ENCODE results near the gene ZNF205. TPM values are rescaled to one million over a fixed set of nuclear protein-coding genes. Genes with fewer than 3 reads are reported as not detected.

The ZNF205 gene
- total RNA-seq, 1 donor from 2014 or later: 15.4 TPM

DNA sequence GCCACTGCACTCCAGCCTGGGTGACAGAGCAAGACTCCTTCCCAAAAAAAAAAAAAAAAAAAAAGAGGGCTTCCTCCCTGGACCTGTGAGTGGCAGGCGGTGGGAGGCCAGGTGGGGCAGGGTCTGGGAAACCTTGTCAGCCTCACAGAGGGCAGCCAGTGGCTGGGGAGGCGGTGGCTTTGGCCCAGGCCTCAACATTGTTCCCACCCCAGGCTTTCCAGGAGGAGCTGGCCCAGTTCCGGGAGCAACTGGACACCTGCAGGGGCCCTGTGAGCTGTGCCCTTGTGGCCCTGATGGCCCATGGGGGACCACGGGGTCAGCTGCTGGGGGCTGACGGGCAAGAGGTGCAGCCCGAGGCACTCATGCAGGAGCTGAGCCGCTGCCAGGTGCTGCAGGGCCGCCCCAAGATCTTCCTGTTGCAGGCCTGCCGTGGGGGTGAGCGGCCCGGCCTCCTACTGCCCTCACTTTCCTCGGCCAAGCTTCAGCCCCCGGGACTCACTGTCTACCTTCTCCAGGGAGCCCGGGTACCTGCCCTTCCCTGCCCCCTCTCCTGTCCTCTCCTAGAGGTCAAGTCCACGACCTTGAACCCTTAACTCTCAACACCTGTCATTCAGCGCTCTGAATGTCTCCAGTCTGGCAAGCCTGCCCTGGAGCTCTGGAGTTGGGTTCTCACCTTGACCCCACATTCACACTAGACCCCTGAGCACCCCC is 34.8 kb downstream of the ZNF205 start:
- no peaks in the 10 kb centered on the region for H3K4me1 Mint-ChIP-seq (ENCODE audit: low read depth, unreplicated experiment)
- Histone ChIP-seq H3K4me1 (ENCODE audit: insufficient read depth, low read length) (peaks cover 2% of the 10 kb centered on the region), H3K9me3 (ENCODE audit: insufficient read depth, low read depth, low read length) (no peaks in the 10 kb centered on the region), H2AFZ (ENCODE audit: low read depth, low read length) (no peak overlapping the region), H3K4me3 (ENCODE audit: insufficient read depth, low read depth, low read length) (no peak overlapping the region), H3K9ac (ENCODE audit: low read length) (no peak overlapping the region), H3K36me3 (ENCODE audit: insufficient read depth, low read length) (no peaks in the 10 kb centered on the region), H3K79me2 (ENCODE audit: insufficient read depth, low read length) (no peaks in the 10 kb centered on the region), H4K20me1 (ENCODE audit: insufficient read depth, low read length) (no peaks in the 10 kb centered on the region), H3K4me2 (ENCODE audit: low read length) (no peak overlapping the region), H3K27ac (ENCODE audit: low read depth, low read length) (no peak overlapping the region), H3K27me3 (ENCODE audit: insufficient read depth, low read length) (no peaks in the 10 kb centered on the region)
- H3K36me3 Mint-ChIP-seq (ENCODE audit: low read depth, unreplicated experiment): peaks cover 8% of the 10 kb centered on the region
- TF ChIP-seq, protein P1, sequence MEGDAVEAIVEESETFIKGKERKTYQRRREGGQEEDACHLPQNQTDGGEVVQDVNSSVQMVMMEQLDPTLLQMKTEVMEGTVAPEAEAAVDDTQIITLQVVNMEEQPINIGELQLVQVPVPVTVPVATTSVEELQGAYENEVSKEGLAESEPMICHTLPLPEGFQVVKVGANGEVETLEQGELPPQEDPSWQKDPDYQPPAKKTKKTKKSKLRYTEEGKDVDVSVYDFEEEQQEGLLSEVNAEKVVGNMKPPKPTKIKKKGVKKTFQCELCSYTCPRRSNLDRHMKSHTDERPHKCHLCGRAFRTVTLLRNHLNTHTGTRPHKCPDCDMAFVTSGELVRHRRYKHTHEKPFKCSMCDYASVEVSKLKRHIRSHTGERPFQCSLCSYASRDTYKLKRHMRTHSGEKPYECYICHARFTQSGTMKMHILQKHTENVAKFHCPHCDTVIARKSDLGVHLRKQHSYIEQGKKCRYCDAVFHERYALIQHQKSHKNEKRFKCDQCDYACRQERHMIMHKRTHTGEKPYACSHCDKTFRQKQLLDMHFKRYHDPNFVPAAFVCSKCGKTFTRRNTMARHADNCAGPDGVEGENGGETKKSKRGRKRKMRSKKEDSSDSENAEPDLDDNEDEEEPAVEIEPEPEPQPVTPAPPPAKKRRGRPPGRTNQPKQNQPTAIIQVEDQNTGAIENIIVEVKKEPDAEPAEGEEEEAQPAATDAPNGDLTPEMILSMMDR (IDR thresholded peaks at IDR 0.05; ENCODE audit: insufficient read depth, low read depth, low read length): no peak
- TF ChIP-seq EZH2 (IDR thresholded peaks at IDR 0.05; ENCODE audit: insufficient read depth, low read length): no peak
- H3K27me3 Mint-ChIP-seq (ENCODE audit: low read depth, unreplicated experiment): peaks cover 7% of the 10 kb centered on the region
- DNase-seq (ENCODE audit: low read depth) (no peak), FAIRE-seq (no peak)
- no peak overlapping the region for H3K27ac Mint-ChIP-seq (ENCODE audit: unreplicated experiment)
- no peaks in the 10 kb centered on the region for H3K9me3 Mint-ChIP-seq (ENCODE audit: unreplicated experiment)
- no peak overlapping the region for H3K4me3 Mint-ChIP-seq (ENCODE audit: unreplicated experiment)

DNA sequence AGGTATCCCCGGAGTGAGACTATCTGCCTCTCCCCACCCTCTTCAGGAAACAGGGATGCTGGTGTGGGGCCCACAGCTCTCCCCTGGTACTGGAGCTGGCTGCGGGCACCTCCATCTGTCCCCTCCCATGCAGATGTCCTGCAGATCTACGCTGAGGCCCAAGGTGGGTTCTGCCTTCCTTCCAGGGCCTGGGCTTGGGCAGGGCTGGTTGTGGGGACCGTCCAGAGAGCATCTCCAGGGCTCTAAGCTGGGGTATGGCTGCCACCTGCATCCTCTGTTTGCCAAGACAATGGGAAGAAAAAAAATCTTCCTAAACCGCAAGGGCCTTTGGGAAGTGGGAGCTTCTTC is 35.3 kb downstream of the ZNF205 start:
- Mint-ChIP-seq H3K9me3 (ENCODE audit: unreplicated experiment) (no peaks in the 10 kb centered on the region), H3K4me3 (ENCODE audit: unreplicated experiment) (no peak overlapping the region), H3K4me1 (ENCODE audit: low read depth, unreplicated experiment) (no peaks in the 10 kb centered on the region), H3K36me3 (ENCODE audit: low read depth, unreplicated experiment) (peaks cover 4% of the 10 kb centered on the region), H3K27ac (ENCODE audit: unreplicated experiment) (no peak overlapping the region), H3K27me3 (ENCODE audit: low read depth, unreplicated experiment) (peaks cover 7% of the 10 kb centered on the region)
- Histone ChIP-seq H3K4me2 (ENCODE audit: low read length) (no peak overlapping the region), H3K4me1 (ENCODE audit: insufficient read depth, low read length) (peaks cover 2% of the 10 kb centered on the region), H3K9me3 (ENCODE audit: insufficient read depth, low read depth, low read length) (no peaks in the 10 kb centered on the region), H3K79me2 (ENCODE audit: insufficient read depth, low read length) (no peaks in the 10 kb centered on the region), H3K27ac (ENCODE audit: low read depth, low read length) (no peak overlapping the region), H2AFZ (ENCODE audit: low read depth, low read length) (no peak overlapping the region), H4K20me1 (ENCODE audit: insufficient read depth, low read length) (peaks cover 4% of the 10 kb centered on the region), H3K9ac (ENCODE audit: low read length) (no peak overlapping the region), H3K4me3 (ENCODE audit: insufficient read depth, low read depth, low read length) (no peak overlapping the region), H3K27me3 (ENCODE audit: insufficient read depth, low read length) (no peaks in the 10 kb centered on the region), H3K36me3 (ENCODE audit: insufficient read depth, low read length) (no peaks in the 10 kb centered on the region)
- FAIRE-seq: no peak
- no peak for DNase-seq (ENCODE audit: low read depth)
- TF ChIP-seq, protein P1 (IDR thresholded peaks at IDR 0.05; ENCODE audit: insufficient read depth, low read depth, low read length): no peak
- TF ChIP-seq EZH2 (IDR thresholded peaks at IDR 0.05; ENCODE audit: insufficient read depth, low read length): no peak
